Right renal pelvis (tissue), 4 donors: Measurements from ENCODE around the gene ST8SIA1. TPM values are rescaled to one million over a fixed set of nuclear protein-coding genes. Genes with fewer than 3 reads are reported as not detected.

Experiments
- DNase-seq, 4 donors: peaks; one replicate each; pipeline ENCODE4 v3.0.0-alpha.2; 2013; ENCODE audit warnings: low read depth in 4 of 4, low spot score in 3 of 4, missing footprints in 1 of 4
- polyA plus RNA-seq, 4 donors: library from polyadenylated mRNA; unstranded; fragments of 120-200 nt; gene quantifications; one replicate each; pipeline ENCODE4 v1.2.1, GENCODE V29; 2013; ENCODE audit not compliant: insufficient read length in 4 of 4

Gene ST8SIA1
- polyA plus RNA-seq, 4 donors = 5.3 to 6.3 (median 5.9) TPM

DNA sequence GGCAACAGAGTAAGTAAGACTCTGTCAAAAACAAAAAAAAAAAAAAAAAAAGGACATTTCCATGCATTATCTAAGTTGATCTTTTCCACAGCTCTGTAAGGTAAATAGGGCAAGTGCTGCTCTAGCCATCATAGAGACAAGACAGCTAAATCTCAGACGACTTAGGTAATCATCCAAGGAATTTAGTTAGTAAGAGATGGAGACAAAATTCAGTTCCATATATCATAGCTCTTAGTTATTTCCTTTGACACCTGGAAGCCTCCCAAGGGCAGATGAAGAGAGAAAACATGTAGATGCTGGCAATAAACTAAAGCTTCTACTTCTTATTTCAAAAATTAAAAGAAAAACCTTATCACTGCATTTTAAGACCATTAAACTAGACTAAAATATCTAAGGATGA lies 48.7 kb downstream of the ST8SIA1 start:
- no peak for DNase-seq

- no peak for DNase-seq
Observed at GRCh38 chr12:22284871-22285270, 49.6 kb downstream of the ST8SIA1 start.

GRCh38 chr12:22283508-22283907 lies 51.0 kb downstream of the ST8SIA1 start:
- no peak for DNase-seq

DNA sequence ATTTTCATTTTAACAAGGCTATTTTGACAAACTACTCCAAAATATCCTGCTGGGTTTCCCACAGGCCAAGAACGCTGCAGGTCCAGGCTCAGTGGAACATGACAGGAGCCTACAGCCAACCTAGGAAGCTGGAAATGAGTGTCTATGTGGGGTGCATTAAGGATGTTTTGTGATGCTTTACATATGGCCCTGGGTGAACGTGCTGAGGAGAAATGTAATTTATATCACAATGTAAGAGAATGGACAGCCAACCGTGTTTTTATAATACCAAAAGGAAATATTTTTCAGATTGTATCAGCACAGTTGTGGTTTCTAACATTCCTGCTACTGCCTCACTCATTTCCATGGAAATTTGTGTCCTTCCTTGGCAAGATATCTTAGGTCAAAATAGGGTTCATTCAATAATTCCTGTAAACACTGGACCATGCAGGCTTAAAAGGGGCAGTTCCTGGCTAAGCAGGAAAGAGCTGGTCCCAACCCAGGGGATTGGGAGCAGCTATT lies 51.5 kb downstream of the ST8SIA1 start:
- DNase-seq = no peak

DNA sequence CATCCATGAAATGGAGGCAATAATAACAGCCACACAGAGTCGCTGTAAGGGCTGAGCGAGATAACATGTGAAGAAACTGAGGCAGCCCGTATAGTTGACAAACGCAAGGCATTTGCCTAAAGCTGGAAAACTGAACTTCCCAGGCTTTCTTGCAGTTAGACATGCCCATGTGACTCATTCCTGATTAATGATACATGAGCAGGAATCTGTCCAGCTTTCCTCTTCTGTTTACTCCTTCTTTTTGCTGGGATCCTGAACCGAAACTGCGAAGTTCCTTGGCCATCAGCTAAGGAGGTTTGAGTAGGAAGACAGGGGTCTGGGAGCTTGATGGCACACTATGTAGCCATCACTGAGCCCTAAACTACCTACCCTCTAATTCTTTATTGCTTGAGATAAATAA lies 52.2 kb downstream of the ST8SIA1 start:
- no peak for DNase-seq

DNA sequence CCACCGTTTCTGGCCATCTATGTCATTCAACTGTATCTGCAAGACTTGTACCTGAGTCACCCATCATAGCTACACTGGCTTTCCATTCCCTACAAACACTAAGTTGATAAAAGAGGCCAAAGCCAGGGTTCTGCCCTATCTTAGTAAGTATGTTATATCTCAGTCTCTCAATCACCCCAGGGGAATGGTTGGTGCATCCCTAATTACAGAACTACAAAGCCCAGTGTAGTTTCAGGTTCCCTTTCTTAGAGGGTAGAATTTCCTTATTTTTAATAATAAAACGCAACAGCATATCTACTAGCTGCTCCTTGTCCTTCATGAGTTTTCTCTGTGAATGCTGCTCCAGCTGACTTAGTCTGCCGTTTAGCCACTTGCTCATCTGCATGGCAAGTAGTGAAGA lies 57.6 kb downstream of the ST8SIA1 start:
- no peak for DNase-seq

DNA sequence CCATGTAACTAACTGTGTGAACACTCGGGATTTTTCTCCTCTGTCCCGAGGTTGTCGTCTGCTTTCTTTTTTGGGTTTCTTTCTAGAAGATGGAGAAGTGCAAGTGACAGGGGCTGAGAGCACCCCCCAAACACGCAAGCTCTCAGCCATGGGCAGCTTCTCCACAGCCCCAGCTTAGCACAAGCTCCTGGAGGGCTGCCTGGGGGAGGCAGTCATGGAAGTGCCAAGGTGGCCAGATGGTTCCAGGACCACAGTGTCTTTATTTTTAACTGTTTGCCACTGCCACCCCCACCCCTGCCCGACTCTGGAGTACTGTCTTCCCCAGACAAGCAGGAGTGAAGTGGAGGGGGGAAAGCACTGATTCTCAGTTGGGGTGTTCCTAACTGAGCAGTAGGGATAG lies 58.2 kb downstream of the ST8SIA1 start:
- DNase-seq = no peak

- no peak for DNase-seq
Observed at GRCh38 chr12:22275843-22276242, 58.7 kb downstream of the ST8SIA1 start.

DNA sequence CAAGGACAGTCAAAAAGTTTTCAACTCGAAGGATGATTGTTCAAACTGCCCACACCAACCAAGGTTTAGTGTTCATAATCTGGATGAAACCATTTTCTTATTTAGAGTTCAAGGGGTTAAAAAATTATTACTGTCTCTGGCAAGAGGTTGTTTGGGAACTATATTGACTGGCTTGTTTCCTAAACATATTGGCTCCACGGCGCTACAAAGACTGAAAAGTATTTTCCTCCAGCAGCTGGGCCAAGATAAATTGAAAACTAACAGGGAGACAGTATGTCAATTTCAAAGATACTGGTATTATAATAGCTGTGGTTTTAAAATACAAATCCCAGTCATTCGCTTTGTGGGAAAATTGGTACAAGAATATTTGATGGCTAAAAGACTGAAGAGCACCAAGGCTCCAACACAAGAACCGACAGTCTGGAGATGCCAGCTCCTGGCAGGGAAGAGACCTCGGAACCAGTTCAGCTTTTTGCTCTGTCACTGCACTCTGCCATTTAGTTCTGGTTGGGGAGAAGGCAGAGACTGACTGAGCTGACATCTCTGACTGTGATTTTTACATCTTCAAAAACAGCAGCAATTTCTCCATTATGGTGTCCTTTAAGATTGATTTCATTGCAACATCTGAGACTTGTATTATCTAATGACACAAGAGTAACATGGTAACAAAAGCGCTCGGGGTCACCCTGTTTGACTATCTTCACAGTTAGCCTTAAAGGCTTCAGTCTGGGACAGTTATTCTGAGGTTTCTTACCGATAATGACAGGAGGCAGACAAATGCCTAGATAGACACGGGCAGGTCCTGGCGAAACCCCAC lies 62.0 kb downstream of the ST8SIA1 start:
- no peak for DNase-seq

- DNase-seq = no peak
Observed at GRCh38 chr12:22271023-22271422, 63.5 kb downstream of the ST8SIA1 start.

DNA sequence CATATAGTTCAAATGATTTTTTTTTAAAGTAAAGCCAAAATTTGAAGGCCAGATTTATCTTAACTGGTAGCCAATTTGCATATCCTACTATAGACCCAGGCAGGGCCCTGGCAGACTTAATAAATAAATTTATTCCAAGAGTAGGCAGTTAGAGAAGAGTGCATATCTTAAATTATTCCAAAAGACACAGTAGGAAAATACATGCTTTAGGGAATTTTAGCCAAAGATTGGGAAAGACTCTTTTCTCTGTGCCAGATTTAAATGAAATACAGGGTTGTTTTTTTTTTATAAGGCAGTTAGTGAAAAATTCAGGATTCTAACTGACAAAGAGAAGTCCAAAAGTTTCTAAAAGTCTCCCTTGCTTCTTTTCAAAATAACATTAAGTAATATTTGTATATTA lies 65.5 kb downstream of the ST8SIA1 start:
- no peak for DNase-seq

DNA sequence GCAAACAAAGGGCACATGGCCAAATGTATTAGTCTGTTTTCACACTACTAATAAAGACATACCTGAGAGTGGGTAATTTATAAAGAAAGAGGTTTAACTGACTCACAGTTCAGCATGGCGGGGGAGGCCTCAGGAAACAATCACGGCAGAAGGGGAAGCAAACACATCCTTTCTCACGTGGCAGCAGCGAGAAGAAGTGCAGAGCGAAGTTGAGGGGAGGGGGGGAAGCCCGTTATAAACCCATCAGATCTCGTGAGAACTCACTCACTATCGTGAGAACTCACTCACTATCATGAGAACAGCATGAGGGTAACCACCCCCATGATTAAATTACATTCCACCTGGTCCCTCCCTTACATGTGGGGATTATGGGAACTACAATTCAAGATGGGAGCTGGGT lies 66.1 kb downstream of the ST8SIA1 start:
- DNase-seq = no peak

DNA sequence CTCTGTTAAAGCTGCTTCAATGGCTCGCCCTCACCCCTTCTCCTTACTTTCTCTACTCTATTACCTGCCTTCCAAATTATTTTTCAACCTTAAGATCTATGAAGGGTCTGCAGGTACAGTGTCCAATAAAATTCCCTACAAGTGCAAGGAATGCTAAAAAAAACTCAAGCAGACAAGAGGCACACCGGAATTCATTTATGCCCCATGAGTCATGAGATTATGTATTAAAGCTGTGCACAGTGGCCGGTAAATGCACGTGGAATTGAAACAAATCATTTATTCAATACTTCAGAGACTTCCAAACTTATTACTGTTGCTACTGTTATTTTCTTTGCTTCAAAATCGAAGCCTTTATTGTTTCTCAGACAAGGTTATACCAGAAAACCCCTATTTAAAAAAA lies 68.4 kb downstream of the ST8SIA1 start:
- no peak for DNase-seq

GRCh38 chr12:22264380-22264779 lies 70.1 kb downstream of the ST8SIA1 start:
- DNase-seq = no peak

DNA sequence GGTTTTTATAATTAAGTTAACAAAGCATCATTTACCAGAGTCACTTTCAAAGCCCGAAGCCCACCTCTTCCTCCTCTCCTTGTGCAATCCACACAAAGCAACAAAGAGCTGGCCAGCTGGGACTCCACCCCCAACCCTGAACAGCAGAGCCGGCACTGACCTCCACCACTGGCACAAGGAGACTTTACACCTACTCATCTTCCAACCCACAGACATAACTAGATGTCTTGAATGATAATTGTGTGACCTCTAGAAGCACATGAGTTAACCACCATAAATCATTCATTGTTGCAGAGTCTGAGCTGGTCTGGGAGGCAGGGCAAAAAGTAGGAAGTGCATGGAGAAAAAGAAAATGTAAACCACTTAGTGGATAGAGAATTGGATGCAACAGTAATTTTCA lies 72.2 kb downstream of the ST8SIA1 start:
- DNase-seq = no peak

GRCh38 chr12:22257100-22257499 lies 77.4 kb downstream of the ST8SIA1 start:
- DNase-seq = no peak

DNA sequence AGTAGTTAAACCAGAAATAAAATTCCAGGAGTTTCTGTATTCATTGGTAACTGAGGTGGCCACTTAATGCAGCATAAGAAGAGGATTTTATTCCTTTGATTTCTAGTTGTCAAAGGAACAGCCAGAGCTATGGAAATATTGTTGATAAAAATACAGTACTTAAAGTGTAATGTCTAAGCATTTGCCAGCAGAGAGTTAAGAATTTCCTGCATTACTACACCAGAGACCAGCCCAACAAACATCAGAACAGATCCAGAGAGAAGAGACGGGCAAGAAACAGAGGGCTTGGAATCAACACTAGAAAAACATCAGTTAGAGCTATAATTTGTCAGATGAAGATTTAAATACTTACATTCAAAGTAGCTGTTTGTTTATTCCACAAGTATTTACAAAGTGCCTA lies 77.9 kb downstream of the ST8SIA1 start:
- DNase-seq = no peak

GRCh38 chr12:22256041-22256441 lies 78.5 kb downstream of the ST8SIA1 start:
- no peak for DNase-seq

DNA sequence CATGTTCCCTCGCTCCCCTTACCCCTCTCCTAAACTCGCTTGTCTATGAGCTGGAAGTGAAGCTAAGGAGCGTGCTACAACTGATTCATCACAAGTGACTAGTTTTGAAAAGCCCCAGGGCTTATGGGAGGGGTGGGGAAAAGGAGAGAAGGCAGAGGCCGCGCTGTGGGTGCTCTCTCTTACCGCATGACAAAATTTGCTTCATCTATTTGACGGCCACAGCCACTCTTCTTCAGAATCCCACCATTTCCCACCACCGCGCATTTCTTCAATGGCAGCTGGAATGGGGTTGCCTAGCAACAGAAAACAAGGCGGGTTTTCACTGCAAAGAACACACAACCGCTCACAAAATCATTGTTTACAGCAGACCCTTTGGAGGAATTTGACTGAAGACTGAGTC lies 79.4 kb downstream of the ST8SIA1 start:
- no peak for DNase-seq

DNA sequence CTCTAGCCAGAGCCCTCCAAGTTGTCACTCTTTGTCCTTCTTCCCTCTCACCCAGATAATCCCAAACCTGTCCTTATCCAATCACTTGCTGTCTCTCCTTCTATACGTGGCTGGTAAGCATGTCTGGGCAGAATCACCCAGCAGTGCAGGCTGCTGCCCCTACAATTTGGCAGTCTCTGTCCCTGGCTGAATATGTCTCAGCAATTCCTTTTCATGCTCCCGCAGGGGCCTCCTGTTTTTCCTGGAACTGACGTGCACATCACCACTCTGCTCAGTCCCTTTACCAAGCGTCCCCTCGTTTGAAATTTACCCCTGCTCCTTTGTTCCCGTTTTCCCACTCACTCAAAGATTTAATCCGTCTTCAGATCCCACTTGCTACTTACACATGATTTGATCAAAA lies 80.0 kb downstream of the ST8SIA1 start:
- DNase-seq = no peak

- no peak for DNase-seq
Observed at GRCh38 chr12:22252057-22252456, 82.5 kb downstream of the ST8SIA1 start.

DNA sequence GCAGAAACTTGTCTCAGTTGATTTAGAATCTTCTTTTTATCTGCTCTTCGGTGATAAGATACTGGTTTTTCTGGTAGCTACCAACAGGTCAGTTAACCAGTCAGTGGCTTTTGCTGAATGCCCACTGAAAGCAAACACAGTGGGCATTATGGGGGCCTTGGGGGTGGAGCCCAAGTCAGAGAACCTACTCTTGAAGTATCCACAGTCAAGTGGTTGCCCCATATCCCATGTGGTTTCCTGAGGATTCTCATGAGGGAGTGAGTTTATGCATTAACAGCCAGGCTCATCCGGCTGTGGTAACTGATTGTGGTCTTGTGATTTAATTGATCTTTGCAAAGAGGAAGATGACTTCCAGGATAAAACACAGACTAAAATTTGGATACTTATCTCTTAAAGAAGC lies 83.7 kb downstream of the ST8SIA1 start:
- no peak for DNase-seq
